ENCODE measurements around the gene CD34. TPM values are rescaled to one million over a fixed set of nuclear protein-coding genes. Genes with fewer than 3 reads are reported as not detected.

The CD34 gene
- total RNA-seq, 1 experiment from 2014 or later: 0.35 TPM

- no peaks in the 10 kb centered on the region for H3K4me1 ChIP-seq (ENCODE audit: insufficient read depth, low read length)
- no peak for DNase-seq
- H2BK15ac ChIP-seq (ENCODE audit: low read depth, low read length): no peak overlapping the region
- no peak overlapping the region; the same call in 1 of the 2 replicates for H3K14ac ChIP-seq (ENCODE audit: insufficient read depth, low read length)
- no peaks in the 10 kb centered on the region for H3K79me2 ChIP-seq (ENCODE audit: insufficient read depth, low read length)
- H3K27me3 ChIP-seq (ENCODE audit: insufficient read depth, low read length): no peaks in the 10 kb centered on the region
- no peak overlapping the region for H3K27ac ChIP-seq (ENCODE audit: insufficient read length, low read depth, low read length)
- no peak overlapping the region for H3K23ac ChIP-seq (ENCODE audit: insufficient read length, low read depth, low read length)
- no peak overlapping the region for H2BK20ac ChIP-seq (ENCODE audit: low read depth, low read length, poor library complexity, severe bottlenecking)
- no peak overlapping the region for H3K56ac ChIP-seq (ENCODE audit: insufficient read length, low read depth, low read length)
- Mint-ChIP-seq H3K27ac (no peak overlapping the region), H3K4me3 (no peak overlapping the region), H3K4me1 (peaks cover 11 to 13% of the 10 kb centered on the region in 2 experiments), H3K27me3 (ENCODE audit: low read depth) (peaks cover 26% of the 10 kb centered on the region), H3K36me3 (ENCODE audit: insufficient read depth in 1 of 3, low read depth in 3 of 3) (peaks cover 0 to 9% (median 0%) of the 10 kb centered on the region in 3 experiments; a peak in 1 of 7 replicates), H3K9me3 (no peaks in the 10 kb centered on the region)
- H2AFZ ChIP-seq (ENCODE audit: low read length): no peak overlapping the region
- no peak overlapping the region for H3K9ac ChIP-seq (ENCODE audit: extremely low read depth, insufficient read length, low read length)
- no peak overlapping the region for H4K8ac ChIP-seq (replicated peaks; ENCODE audit: insufficient read length, low read depth, low read length)
- no peak overlapping the region for H2BK12ac ChIP-seq (ENCODE audit: insufficient read length, low read depth, low read length)
- H3K4ac ChIP-seq (ENCODE audit: low read depth, low read length): no peak overlapping the region
- H4K20me1 ChIP-seq (ENCODE audit: control insufficient read depth, insufficient read depth, insufficient read length): no peaks in the 10 kb centered on the region
- H4K5ac ChIP-seq (ENCODE audit: insufficient read length, low read depth, low read length): no peak overlapping the region
- H3K23me2 ChIP-seq (ENCODE audit: insufficient read length, low read depth, low read length, poor library complexity, severe bottlenecking): peaks cover 5% of the 10 kb centered on the region
- no peak overlapping the region for H2BK120ac ChIP-seq (ENCODE audit: low read depth, low read length, poor library complexity, severe bottlenecking)
- no CpG with 5 or more reads among the region's 9 CpGs for WGBS (ENCODE audit: extremely low coverage, insufficient read length, low lambda C conversion rate)
- H3T11ph ChIP-seq (ENCODE audit: low read length): no peak overlapping the region
- no peak overlapping the region for H3K4me2 ChIP-seq (ENCODE audit: insufficient read depth, insufficient read length, low read length)
- no peak overlapping the region for H2AK5ac ChIP-seq (ENCODE audit: insufficient read length, low read length)
- H3K79me1 ChIP-seq (ENCODE audit: insufficient read depth, low read depth, low read length, poor library complexity, severe bottlenecking): no peaks in the 10 kb centered on the region
- no peak overlapping the region for H2BK5ac ChIP-seq (ENCODE audit: insufficient read length, low read length)
- H3K9me3 ChIP-seq (ENCODE audit: control insufficient read depth, low read depth, low read length): no peaks in the 10 kb centered on the region
- no peak for TF ChIP-seq CTCF (conservative IDR thresholded peaks at IDR 0.05)
- H4K91ac ChIP-seq (ENCODE audit: insufficient read length, low read depth, low read length): no peak overlapping the region
- H3K18ac ChIP-seq (ENCODE audit: insufficient read length, low read depth, low read length): no peak overlapping the region
Measured at GRCh38 chr1:207866471-207867135, 44.3 kb downstream of the CD34 start.

Data from H9 (cell line).